Lower leg skin (tissue), 3 donors: ENCODE data around the gene LEKR1.

ENCODE experiments used
- POLR2A ChIP-seq, 2 donors: fragments of 450-650 bp; IDR thresholded peaks; one replicate each; pipeline ENCODE4 v1.6.1; 2016 to 2017; ENCODE audit warnings: antibody characterized with exemption in 2 of 2, mild to moderate bottlenecking in 1 of 2, moderate library complexity in 1 of 2
- TF ChIP-seq, protein P1 (sequence below), 3 donors: fragments of 450-650 bp; IDR thresholded peaks; one replicate each; pipeline ENCODE4 v1.5.1; 2016; ENCODE audit warnings: antibody characterized with exemption in 3 of 3, mild to moderate bottlenecking in 3 of 3, moderate library complexity in 2 of 3

DNA sequence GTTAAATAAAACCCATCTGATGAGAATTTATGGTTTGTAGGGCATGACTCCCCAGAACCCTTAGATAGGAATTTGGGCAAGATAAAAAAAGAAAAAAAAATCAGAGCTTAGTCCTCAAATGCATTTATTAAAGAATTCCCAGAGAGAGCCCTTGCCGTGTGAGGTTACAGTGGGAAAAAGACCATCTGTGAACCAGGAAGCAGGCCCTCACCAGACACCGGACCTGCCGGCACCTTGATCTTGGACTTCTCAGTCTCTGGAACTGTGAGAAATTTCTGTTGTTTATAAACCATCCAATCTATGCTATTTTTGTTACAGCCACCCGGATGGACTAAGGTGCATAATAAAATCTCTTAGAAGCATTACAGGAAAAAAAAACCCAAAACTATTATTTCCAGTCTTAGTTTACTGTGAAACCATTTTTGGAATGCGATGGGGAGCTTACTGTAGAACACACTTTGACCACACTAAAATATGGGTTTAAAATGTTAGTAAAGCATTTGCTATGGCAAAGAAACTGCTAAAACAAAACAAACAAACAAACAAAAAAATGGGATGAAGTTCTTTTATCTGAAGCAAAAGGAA, 72.2 kb downstream of the LEKR1 start:
- TF ChIP-seq, protein P1, sequence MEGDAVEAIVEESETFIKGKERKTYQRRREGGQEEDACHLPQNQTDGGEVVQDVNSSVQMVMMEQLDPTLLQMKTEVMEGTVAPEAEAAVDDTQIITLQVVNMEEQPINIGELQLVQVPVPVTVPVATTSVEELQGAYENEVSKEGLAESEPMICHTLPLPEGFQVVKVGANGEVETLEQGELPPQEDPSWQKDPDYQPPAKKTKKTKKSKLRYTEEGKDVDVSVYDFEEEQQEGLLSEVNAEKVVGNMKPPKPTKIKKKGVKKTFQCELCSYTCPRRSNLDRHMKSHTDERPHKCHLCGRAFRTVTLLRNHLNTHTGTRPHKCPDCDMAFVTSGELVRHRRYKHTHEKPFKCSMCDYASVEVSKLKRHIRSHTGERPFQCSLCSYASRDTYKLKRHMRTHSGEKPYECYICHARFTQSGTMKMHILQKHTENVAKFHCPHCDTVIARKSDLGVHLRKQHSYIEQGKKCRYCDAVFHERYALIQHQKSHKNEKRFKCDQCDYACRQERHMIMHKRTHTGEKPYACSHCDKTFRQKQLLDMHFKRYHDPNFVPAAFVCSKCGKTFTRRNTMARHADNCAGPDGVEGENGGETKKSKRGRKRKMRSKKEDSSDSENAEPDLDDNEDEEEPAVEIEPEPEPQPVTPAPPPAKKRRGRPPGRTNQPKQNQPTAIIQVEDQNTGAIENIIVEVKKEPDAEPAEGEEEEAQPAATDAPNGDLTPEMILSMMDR (IDR thresholded peaks at IDR 0.05), result no peak
- TF ChIP-seq POLR2A (IDR thresholded peaks at IDR 0.05), result no peak
